Astrocyte (in vitro differentiated cells and primary cell): Measurements from ENCODE around the gene SMAD3.

Experiments
- CTCF ChIP-seq: IDR thresholded peaks from 2 replicates; pipeline ENCODE4 v1.5.1; 2011; ENCODE audit warnings: low read depth, mild to moderate bottlenecking, inconsistent platforms, low read length, moderate library complexity; ENCODE audit not compliant: insufficient read depth
- EZH2 ChIP-seq: IDR thresholded peaks from 2 replicates; pipeline ENCODE4 v1.6.1; 2012; ENCODE audit warnings: mild to moderate bottlenecking, low read length, inconsistent platforms; ENCODE audit not compliant: insufficient read depth

DNA sequence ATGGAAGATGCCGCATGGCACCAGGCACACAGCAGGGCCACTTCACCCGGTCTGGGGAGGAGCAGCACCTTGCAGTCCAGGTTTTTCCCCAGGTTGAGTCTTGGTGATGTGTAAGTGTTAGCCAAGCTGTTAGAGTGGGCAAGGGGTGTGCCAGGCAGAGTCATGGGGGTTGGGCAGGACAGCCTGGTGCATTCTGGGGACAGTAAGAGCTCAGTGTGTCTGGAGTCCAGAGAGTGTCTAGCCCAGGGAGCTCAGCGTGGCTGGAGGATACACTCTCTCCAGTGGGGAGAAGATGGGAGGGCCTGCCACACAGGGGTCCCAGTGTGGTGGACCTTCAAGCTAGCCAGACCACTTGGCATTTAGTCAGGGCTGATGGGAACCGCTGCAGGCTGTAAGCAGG lies 101.7 kb downstream of the SMAD3 start:
- TF ChIP-seq CTCF (no peak), EZH2 (no peak)
